ENCODE measurements around the gene HIBCH. TPM values are rescaled to one million over a fixed set of nuclear protein-coding genes. Genes with fewer than 3 reads are reported as not detected.
"Not testable (repeated sequence)": the region's sequence is repeated elsewhere in the genome, so short reads cannot be mapped to it uniquely, and the experiment has no call there.

Gene HIBCH
- total RNA-seq, 3 donors from 2014 or later (not counting 1 experiment from before 2014, with no cell fraction given) = 19.3 to 31.4 (median 21.6) TPM

DNA sequence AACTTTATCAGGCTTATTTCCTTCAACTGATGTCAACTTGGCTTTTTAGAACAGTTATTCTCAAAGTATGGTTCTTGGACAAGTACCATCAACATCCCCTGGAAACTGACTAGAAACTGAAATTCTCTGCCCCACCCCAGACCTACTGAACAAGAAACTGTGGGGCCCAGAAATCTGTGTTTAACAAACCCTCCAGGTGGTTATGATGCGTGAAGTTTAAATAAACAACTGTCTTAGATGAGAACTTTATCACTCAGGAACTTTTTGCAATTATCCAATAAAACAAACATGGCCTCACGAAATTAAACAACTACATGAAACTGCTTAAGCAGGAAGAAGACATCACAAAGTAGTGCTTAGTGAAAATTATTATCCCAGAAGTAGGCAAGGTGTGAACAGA is 4.4 kb downstream of the HIBCH start:
- Histone ChIP-seq H3K4me1 (ENCODE audit: control insufficient read depth, insufficient read depth, low read length) (peaks cover 8% of the 10 kb centered on the region), H3K9me3 (ENCODE audit: control insufficient read depth, insufficient read depth, low read length) (no peaks in the 10 kb centered on the region), H3K27me3 (ENCODE audit: control insufficient read depth, insufficient read depth, low read length) (no peaks in the 10 kb centered on the region), H3K4me3 (ENCODE audit: low read length) (no peak overlapping the region), H3K36me3 (ENCODE audit: control insufficient read depth, insufficient read depth, low read length) (peaks cover 10% of the 10 kb centered on the region), H3K27ac (ENCODE audit: low read length) (no peak overlapping the region)
- peaks cover 40 to 50% of the 10 kb centered on the region in 2 donors for H3K4me1 Mint-ChIP-seq
- no peak for TF ChIP-seq CTCF (IDR thresholded peaks at IDR 0.05)
- H3K27me3 Mint-ChIP-seq (ENCODE audit: low read depth in 2 of 2) = no peaks in the 10 kb centered on the region
- DNase-seq = no peak
- intact Hi-C loops (cut with micrococcal nuclease) = no loop called here
- H3K4me3 Mint-ChIP-seq = no peak overlapping the region
- peak overlapping the region in 1 of 2 donors; percentile 12 for H3K27ac Mint-ChIP-seq
- H3K9me3 Mint-ChIP-seq = no peaks in the 10 kb centered on the region
- no peaks in the 10 kb centered on the region for H3K36me3 Mint-ChIP-seq
- no CpG with 5 or more reads among the region's 2 CpGs for WGBS (ENCODE audit: insufficient coverage)
- ATAC-seq = no peak

- Histone ChIP-seq H3K4me3 (ENCODE audit: low read length) (no peak overlapping the region), H3K27me3 (ENCODE audit: control insufficient read depth, insufficient read depth, low read length) (no peaks in the 10 kb centered on the region), H3K27ac (ENCODE audit: low read length) (no peak overlapping the region), H3K9me3 (ENCODE audit: control insufficient read depth, insufficient read depth, low read length) (no peaks in the 10 kb centered on the region), H3K4me1 (ENCODE audit: control insufficient read depth, insufficient read depth, low read length) (peaks cover 5% of the 10 kb centered on the region), H3K36me3 (ENCODE audit: control insufficient read depth, insufficient read depth, low read length) (peaks cover 17% of the 10 kb centered on the region)
- ATAC-seq (no peak), DNase-seq (no peak)
- TF ChIP-seq CTCF (IDR thresholded peaks at IDR 0.05) = no peak
- Mint-ChIP-seq H3K36me3 (no peaks in the 10 kb centered on the region), H3K9me3 (no peaks in the 10 kb centered on the region), H3K27me3 (ENCODE audit: low read depth in 2 of 2) (no peaks in the 10 kb centered on the region), H3K4me3 (no peak overlapping the region), H3K27ac (no peak overlapping the region), H3K4me1 (peaks cover 28 to 36% of the 10 kb centered on the region in 2 donors)
- no CpG with 5 or more reads among the region's 1 CpG for WGBS (ENCODE audit: insufficient coverage)
- intact Hi-C loops (cut with micrococcal nuclease) = no loop called here
These were observed 5.7 kb downstream of the HIBCH start for GRCh38 chr2:190313880-190314279.

DNA sequence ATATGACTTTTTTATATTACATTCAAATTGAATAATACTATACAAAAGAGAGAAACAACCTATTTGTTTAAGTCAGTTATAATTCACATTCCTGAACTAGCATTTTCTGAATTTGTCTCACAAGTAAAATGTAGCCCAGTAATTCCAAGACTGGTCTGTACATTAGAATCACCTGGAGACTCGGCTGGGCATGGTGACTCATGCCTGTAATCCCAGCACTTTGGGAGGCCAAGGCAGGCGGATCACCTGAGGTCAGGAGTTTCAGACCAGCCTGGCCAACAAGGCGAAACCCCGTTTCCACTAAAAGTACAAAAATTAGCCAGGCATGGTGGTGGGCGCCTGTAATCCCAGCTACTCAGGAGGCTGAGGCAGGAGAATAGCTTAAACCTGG is 7.0 kb downstream of the HIBCH start:
- H3K4me1 ChIP-seq (ENCODE audit: control insufficient read depth, insufficient read depth, low read length); ATAC-seq; H3K27me3 Mint-ChIP-seq (ENCODE audit: low read depth in 2 of 2); H3K4me3 Mint-ChIP-seq; H3K27ac Mint-ChIP-seq; DNase-seq; H3K4me3 ChIP-seq (ENCODE audit: low read length); H3K9me3 ChIP-seq (ENCODE audit: control insufficient read depth, insufficient read depth, low read length); H3K9me3 Mint-ChIP-seq; H3K36me3 Mint-ChIP-seq; H3K27me3 ChIP-seq (ENCODE audit: control insufficient read depth, insufficient read depth, low read length); intact Hi-C loops (cut with micrococcal nuclease); H3K27ac ChIP-seq (ENCODE audit: low read length): not testable (repeated sequence)
- peaks cover 28 to 30% of the 10 kb centered on the region in 2 donors for H3K4me1 Mint-ChIP-seq
- peaks cover 22% of the 10 kb centered on the region for H3K36me3 ChIP-seq (ENCODE audit: control insufficient read depth, insufficient read depth, low read length)
- WGBS (ENCODE audit: insufficient coverage) = 93% methylated on average over 5 of the region's 5 CpGs

DNA sequence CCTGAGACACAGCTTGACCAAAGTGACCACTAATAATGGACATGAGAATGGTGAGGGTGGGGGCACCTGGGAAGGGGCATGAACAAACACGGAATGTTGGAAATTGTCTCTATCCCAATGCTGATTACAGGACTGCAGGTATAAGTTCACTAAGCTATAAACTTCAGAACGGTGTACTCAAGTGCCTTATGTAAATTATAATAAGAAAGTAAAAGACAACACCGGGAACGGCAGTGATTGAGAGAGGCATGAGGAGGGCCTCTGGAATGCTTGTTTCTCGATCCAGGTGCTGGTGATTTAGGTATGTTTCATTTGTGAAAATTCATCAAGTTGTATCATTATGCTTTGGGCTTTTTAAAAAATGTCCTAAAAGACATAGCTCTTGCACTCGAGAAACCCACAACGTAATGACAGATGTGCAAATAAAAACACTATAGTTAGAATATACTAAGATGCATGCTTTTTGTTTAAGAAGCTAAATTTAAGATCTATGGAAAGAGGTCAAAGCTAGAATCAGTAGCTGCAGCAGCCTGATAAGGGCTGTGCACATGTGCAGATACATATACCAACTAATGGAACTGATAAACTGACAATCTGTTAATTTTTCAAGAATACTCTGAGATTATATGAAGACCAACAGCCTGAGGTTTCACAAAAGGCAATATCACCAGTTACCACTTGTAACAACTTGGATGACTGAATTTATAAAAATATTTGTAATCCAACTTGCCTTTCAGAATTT is 7.6 kb downstream of the HIBCH start:
- no peaks in the 10 kb centered on the region for H3K27me3 Mint-ChIP-seq (ENCODE audit: low read depth in 2 of 2)
- H3K27ac Mint-ChIP-seq = no peak overlapping the region
- H3K27me3 ChIP-seq (ENCODE audit: control insufficient read depth, insufficient read depth, low read length) = no peaks in the 10 kb centered on the region
- no peaks in the 10 kb centered on the region for H3K36me3 Mint-ChIP-seq
- ATAC-seq (no peak), DNase-seq (no peak)
- no peak overlapping the region for H3K4me3 ChIP-seq (ENCODE audit: low read length)
- H3K4me1 ChIP-seq (ENCODE audit: control insufficient read depth, insufficient read depth, low read length) = no peaks in the 10 kb centered on the region
- no peak overlapping the region for H3K4me3 Mint-ChIP-seq
- H3K9me3 ChIP-seq (ENCODE audit: control insufficient read depth, insufficient read depth, low read length) = no peaks in the 10 kb centered on the region
- no peaks in the 10 kb centered on the region for H3K9me3 Mint-ChIP-seq
- TF ChIP-seq CTCF (IDR thresholded peaks at IDR 0.05) = no peak
- H3K36me3 ChIP-seq (ENCODE audit: control insufficient read depth, insufficient read depth, low read length) = peaks cover 22% of the 10 kb centered on the region
- WGBS (ENCODE audit: insufficient coverage) = over 99% methylated on average over 5 of the region's 7 CpGs
- H3K4me1 Mint-ChIP-seq = peaks cover 22 to 25% of the 10 kb centered on the region in 2 donors
- intact Hi-C loops (cut with micrococcal nuclease) = no loop called here
- no peak overlapping the region for H3K27ac ChIP-seq (ENCODE audit: low read length)
